Cardiac muscle cell (in vitro differentiated cells and primary cell): ENCODE results near the gene PLD4. TPM values are rescaled to one million over a fixed set of nuclear protein-coding genes. Genes with fewer than 3 reads are reported as not detected.

Experiments
- DNase-seq, 2 donors: peaks; one replicate each; pipeline versions ENCODE4 v3.0.0 to v3.0.0-alpha.2; 2010 to 2017; ENCODE audit warnings: low read depth in 1 of 2, low spot score in 1 of 2
- H3K27ac ChIP-seq: fragments of 200-600 bp; sonication (generic); 2 replicates; pipeline ENCODE4 v1.5.1; 2016
- H3K27me3 ChIP-seq: fragments of 200-600 bp; sonication (generic); 2 replicates; pipeline ENCODE4 v1.6.0; 2016; ENCODE audit warnings: control low read depth
- H3K36me3 ChIP-seq: fragments of 200-600 bp; sonication (generic); 2 replicates; pipeline ENCODE4 v1.5.1; 2016; ENCODE audit warnings: control low read depth
- H3K4me1 ChIP-seq: fragments of 200-600 bp; sonication (generic); 2 replicates; pipeline ENCODE4 v1.8.1; 2017; ENCODE audit warnings: low read depth, mild to moderate bottlenecking, mixed run types
- H3K4me3 ChIP-seq: fragments of 200-600 bp; sonication (generic); 2 replicates; pipeline ENCODE4 v1.5.1; 2016; ENCODE audit warnings: mild to moderate bottlenecking
- H3K9me3 ChIP-seq: fragments of 200-600 bp; sonication (generic); 2 replicates; pipeline ENCODE4 v1.5.1; 2017; ENCODE audit warnings: low read depth, mild to moderate bottlenecking, control low read depth
- polyA plus RNA-seq: library from polyadenylated mRNA; unstranded; fragments of >200 nt; fragmentation: Nextera tagmentation; extraction: Ambion mirVana; gene quantifications from 2 replicates; pipeline ENCODE4 v1.2.1, GENCODE V29; 2016
- total RNA-seq: library from RNA; depleted of rRNA; stranded (reverse); fragments of >200 nt; gene quantifications from 2 replicates; pipeline ENCODE4 v1.2.3, GENCODE V29; 2016
- TF ChIP-seq, protein P1 (sequence below): IDR thresholded peaks from 2 replicates; pipeline ENCODE4 v1.5.1; 2012; ENCODE audit warnings: low read depth, mild to moderate bottlenecking, low read length

PLD4 gene
- total and polyA plus RNA-seq, 2 experiments from 2014 or later = 0.07 to 0.54 TPM

DNA sequence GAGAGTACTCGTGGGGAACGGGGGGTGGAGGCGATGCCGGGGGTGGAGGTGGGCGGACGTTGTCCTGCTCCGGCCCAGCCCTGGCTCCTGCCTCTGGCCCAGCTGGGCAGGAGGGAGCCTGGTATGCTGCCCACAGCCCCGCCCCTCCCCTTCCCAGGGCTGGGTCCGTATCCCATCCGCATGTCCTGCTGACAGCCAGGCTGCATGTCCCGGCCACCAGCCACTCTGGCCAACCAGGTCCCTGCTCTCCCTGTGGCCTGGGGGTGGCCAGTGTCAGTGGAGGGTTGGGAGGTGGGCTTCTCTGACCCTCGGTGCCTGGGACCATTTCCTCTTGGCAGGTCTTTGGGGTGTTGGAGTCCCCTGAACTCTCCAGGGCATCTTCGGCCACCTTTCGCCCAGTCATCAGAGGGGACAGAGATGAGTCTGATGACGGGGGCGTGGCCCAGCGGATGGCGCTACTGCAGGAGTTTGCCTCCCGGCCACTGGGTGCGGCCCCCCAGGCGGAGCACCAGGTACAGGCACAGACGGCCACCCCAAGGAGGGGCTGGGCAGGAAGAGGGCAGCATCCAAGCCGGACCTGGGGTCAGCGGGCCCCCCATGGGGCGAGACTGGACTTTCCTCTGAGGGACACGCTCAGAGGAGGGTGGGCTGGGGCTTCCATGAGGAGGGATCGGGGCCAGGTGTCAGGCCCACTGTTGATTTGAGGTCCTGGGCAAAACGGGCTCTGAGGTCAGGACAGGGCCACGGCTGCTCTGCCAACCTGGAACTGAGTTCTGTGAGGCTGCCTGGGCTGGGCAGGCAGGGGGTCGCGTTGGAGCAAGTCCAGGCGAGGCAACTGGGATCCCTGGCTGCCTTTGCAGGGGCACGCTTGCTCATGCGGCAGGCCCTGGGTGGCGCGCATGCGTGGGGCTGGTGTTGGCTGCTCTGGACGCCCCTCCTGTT is 39.4 kb upstream of the PLD4 start:
- Histone ChIP-seq H3K36me3 (peaks cover 15% of the 10 kb centered on the region), H3K4me3 (no peak overlapping the region), H3K4me1 (peaks cover 16% of the 10 kb centered on the region), H3K27ac (no peak overlapping the region), H3K27me3 (no peaks in the 10 kb centered on the region), H3K9me3 (no peaks in the 10 kb centered on the region)
- TF ChIP-seq, protein P1, sequence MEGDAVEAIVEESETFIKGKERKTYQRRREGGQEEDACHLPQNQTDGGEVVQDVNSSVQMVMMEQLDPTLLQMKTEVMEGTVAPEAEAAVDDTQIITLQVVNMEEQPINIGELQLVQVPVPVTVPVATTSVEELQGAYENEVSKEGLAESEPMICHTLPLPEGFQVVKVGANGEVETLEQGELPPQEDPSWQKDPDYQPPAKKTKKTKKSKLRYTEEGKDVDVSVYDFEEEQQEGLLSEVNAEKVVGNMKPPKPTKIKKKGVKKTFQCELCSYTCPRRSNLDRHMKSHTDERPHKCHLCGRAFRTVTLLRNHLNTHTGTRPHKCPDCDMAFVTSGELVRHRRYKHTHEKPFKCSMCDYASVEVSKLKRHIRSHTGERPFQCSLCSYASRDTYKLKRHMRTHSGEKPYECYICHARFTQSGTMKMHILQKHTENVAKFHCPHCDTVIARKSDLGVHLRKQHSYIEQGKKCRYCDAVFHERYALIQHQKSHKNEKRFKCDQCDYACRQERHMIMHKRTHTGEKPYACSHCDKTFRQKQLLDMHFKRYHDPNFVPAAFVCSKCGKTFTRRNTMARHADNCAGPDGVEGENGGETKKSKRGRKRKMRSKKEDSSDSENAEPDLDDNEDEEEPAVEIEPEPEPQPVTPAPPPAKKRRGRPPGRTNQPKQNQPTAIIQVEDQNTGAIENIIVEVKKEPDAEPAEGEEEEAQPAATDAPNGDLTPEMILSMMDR = no peak
- no peak for DNase-seq

- peaks cover 15% of the 10 kb centered on the region for H3K36me3 ChIP-seq
- H3K9me3 ChIP-seq = no peaks in the 10 kb centered on the region
- peaks cover 12% of the 10 kb centered on the region for H3K4me1 ChIP-seq
- H3K27me3 ChIP-seq = no peaks in the 10 kb centered on the region
- TF ChIP-seq, protein P1 = no peak
- H3K27ac ChIP-seq = no peak overlapping the region
- DNase-seq = no peak
- no peak overlapping the region for H3K4me3 ChIP-seq
Measured at GRCh38 chr14:104885973-104886689, 38.5 kb upstream of the PLD4 start.

DNA sequence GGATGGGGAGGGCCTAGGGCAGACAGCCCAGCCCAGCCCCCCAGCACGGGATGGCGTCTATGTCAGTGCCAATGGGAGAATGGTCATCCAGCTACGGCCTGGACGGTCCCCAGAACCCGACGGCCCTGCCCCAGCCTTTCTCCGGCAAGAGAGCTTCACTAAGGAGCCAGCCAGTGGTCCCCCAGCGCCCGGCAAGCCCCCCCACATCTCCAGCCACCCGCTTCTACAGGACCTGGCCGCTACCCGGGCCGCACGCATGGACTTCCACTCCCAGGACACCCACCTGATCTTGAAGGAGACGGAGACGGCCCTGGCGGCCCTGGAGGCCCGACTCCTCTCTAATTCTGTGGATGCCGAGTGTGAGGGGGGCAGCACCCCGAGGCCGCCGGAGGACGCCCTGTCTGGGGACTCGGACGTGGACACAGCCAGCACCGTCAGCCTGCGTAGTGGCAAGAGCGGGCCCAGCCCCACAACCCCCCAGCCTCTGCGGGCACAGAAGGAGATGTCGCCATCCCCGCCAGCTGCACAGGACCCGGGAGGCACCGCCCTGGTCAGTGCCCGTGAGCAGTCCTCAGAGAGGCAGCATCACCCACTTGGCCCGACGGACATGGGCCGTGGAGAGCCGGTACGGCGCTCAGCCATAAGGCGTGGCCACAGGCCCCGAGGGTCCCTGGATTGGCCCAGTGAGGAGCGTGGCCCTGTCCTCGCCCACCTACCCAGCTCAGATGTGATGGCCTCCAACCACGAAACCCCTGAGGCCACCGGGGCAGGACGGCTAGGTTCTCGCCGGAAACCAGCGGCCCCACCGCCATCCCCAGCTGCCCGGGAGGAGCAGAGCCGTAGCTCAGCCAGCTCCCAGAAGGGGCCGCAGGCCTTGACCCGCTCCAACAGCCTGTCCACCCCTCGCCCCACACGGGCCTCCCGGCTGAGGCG is 37.7 kb upstream of the PLD4 start:
- Histone ChIP-seq H3K9me3 (no peaks in the 10 kb centered on the region), H3K4me3 (no peak overlapping the region), H3K4me1 (peaks cover 6% of the 10 kb centered on the region), H3K36me3 (peaks cover 15% of the 10 kb centered on the region), H3K27ac (no peak overlapping the region), H3K27me3 (no peaks in the 10 kb centered on the region)
- TF ChIP-seq, protein P1 = no peak
- DNase-seq = no peak

DNA sequence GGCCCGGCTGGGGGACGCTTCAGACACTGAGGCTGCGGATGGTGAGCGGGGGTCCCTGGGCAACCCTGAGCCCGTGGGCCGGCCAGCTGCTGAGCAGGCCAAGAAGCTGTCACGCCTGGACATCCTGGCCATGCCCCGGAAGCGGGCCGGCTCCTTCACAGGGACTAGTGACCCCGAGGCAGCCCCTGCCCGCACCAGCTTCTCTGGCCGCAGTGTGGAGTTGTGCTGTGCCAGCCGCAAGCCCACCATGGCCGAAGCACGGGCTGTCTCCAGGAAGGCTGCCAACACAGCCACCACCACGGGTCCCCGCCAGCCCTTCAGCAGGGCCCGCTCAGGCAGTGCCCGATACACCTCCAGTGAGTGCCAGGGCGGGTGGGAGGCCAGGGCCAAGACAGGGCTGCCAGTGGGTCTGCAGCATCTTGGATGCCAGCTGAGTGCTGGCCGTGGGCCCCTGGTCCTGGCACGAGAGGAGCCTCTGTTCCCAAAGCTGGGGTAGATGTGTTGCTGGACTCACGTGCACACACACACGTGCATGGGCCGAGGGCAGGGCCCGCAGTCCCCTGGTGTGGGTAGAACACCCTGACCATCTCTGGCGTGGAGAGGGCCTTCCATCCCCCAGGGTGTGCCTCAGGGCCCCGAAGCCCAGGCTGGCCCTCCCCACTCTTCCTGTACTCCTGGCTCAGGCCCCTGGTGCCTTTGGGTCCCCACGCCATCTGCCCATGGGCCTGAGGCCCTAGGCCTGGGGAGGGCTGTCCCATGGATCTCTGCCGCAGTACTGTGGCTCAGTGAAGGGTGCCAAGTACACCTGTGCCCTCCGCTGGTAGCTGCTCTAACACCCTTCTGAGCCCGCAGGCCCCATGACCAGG is 36.8 kb upstream of the PLD4 start:
- TF ChIP-seq, protein P1 = no peak
- Histone ChIP-seq H3K9me3 (no peaks in the 10 kb centered on the region), H3K4me1 (no peaks in the 10 kb centered on the region), H3K27ac (no peak overlapping the region), H3K36me3 (peaks cover 15% of the 10 kb centered on the region), H3K27me3 (no peaks in the 10 kb centered on the region), H3K4me3 (no peak overlapping the region)
- no peak for DNase-seq
